H9 (cell line): ENCODE results near the gene PRIM2. TPM values are rescaled to one million over a fixed set of nuclear protein-coding genes. Genes with fewer than 3 reads are reported as not detected.

Experiments used
- DNase-seq: peaks from one replicate; pipeline ENCODE4 v3.0.0-alpha.2; 2017
- H2AFZ ChIP-seq: one replicate; pipeline ENCODE4 v1.6.1; 2013; ENCODE audit warnings: mild to moderate bottlenecking, low read length, control low read depth, moderate library complexity
- H2AK5ac ChIP-seq: 2 replicates; pipeline ENCODE4 v1.6.1; 2013; ENCODE audit warnings: low read length, control low read depth, mixed read lengths; ENCODE audit not compliant: insufficient read length
- H2BK120ac ChIP-seq: one replicate; pipeline ENCODE4 v1.6.1; 2013; ENCODE audit warnings: low read depth, mild to moderate bottlenecking, low read length, control low read depth, inconsistent platforms; ENCODE audit not compliant: poor library complexity, severe bottlenecking
- H2BK12ac ChIP-seq: 2 replicates; pipeline ENCODE4 v1.6.1; 2013; ENCODE audit warnings: low read length, control low read depth, mixed read lengths, low read depth; ENCODE audit not compliant: insufficient read length
- H2BK15ac ChIP-seq: 2 replicates; pipeline ENCODE4 v1.6.1; 2013; ENCODE audit warnings: low read depth, low read length, control low read depth
- H2BK20ac ChIP-seq: one replicate; pipeline ENCODE4 v1.6.1; 2013; ENCODE audit warnings: low read depth, mild to moderate bottlenecking, low read length, control low read depth, inconsistent platforms; ENCODE audit not compliant: poor library complexity, severe bottlenecking
- H2BK5ac ChIP-seq: 2 replicates; pipeline ENCODE4 v1.6.1; 2013; ENCODE audit warnings: low read length, control low read depth, mixed read lengths; ENCODE audit not compliant: insufficient read length
- H3K14ac ChIP-seq: 2 replicates; pipeline ENCODE4 v1.6.1; 2013; ENCODE audit warnings: low read length, control low read depth; ENCODE audit not compliant: insufficient read depth
- H3K18ac ChIP-seq: 2 replicates; pipeline ENCODE4 v1.6.1; 2013; ENCODE audit warnings: low read depth, mild to moderate bottlenecking, mixed read lengths, low read length, control low read depth; ENCODE audit not compliant: insufficient read length
- H3K23ac ChIP-seq: 2 replicates; pipeline ENCODE4 v1.6.1; 2013; ENCODE audit warnings: low read length, control low read depth, mixed read lengths, low read depth; ENCODE audit not compliant: insufficient read length
- H3K23me2 ChIP-seq: 2 replicates; pipeline ENCODE4 v1.6.1; 2013; ENCODE audit warnings: low read depth, mild to moderate bottlenecking, mixed read lengths, low read length, control low read depth; ENCODE audit not compliant: insufficient read length, poor library complexity, severe bottlenecking
- H3K27ac ChIP-seq: 2 replicates; pipeline ENCODE4 v1.5.1; 2013; ENCODE audit warnings: low read length, control low read depth, mixed read lengths, low read depth; ENCODE audit not compliant: insufficient read length
- H3K27me3 ChIP-seq: 2 replicates; pipeline ENCODE4 v1.6.1; 2013; ENCODE audit warnings: low read length, control low read depth, inconsistent platforms; ENCODE audit not compliant: insufficient read depth
- H3K4ac ChIP-seq: 2 replicates; pipeline ENCODE4 v1.6.1; 2013; ENCODE audit warnings: low read depth, mild to moderate bottlenecking, control low read depth, inconsistent platforms, low read length, moderate library complexity
- H3K4me1 ChIP-seq: 2 replicates; pipeline ENCODE4 v1.6.1; 2013; ENCODE audit warnings: low read length, control low read depth, inconsistent platforms; ENCODE audit not compliant: insufficient read depth
- H3K4me2 ChIP-seq: 2 replicates; pipeline ENCODE4 v1.6.1; 2013; ENCODE audit warnings: low read length, control low read depth, mixed read lengths; ENCODE audit not compliant: insufficient read length, insufficient read depth
- H3K56ac ChIP-seq: 2 replicates; pipeline ENCODE4 v1.6.1; 2013; ENCODE audit warnings: low read depth, mild to moderate bottlenecking, mixed read lengths, low read length, control low read depth; ENCODE audit not compliant: insufficient read length
- H3K79me1 ChIP-seq: 2 replicates; pipeline ENCODE4 v1.6.1; 2013; ENCODE audit warnings: low read depth, mild to moderate bottlenecking, moderate library complexity, low read length, control low read depth, inconsistent platforms; ENCODE audit not compliant: insufficient read depth, poor library complexity, severe bottlenecking
- H3K79me2 ChIP-seq: 2 replicates; pipeline ENCODE4 v1.6.1; 2013; ENCODE audit warnings: low read length, control low read depth, inconsistent platforms; ENCODE audit not compliant: insufficient read depth
- H3K9ac ChIP-seq: 2 replicates; pipeline ENCODE4 v1.6.1; 2013; ENCODE audit warnings: low read length, control low read depth, mixed read lengths; ENCODE audit not compliant: insufficient read length; ENCODE audit errors: extremely low read depth
- H3K9me3 ChIP-seq: one replicate; pipeline ENCODE4 v1.6.1; 2013; ENCODE audit warnings: low read depth, low read length, inconsistent platforms; ENCODE audit not compliant: control insufficient read depth
- H3T11ph ChIP-seq: one replicate; pipeline ENCODE4 v1.6.1; 2013; ENCODE audit warnings: mild to moderate bottlenecking, low read length, control low read depth, inconsistent platforms
- H4K20me1 ChIP-seq: one replicate; pipeline ENCODE4 v1.6.1; 2013; ENCODE audit not compliant: control insufficient read depth, insufficient read length, insufficient read depth
- H4K5ac ChIP-seq: 2 replicates; pipeline ENCODE4 v1.6.1; 2013; ENCODE audit warnings: low read depth, mild to moderate bottlenecking, mixed read lengths, low read length, control low read depth; ENCODE audit not compliant: insufficient read length
- H4K8ac ChIP-seq: replicated peaks from 2 replicates; pipeline ENCODE4 v1.6.1; 2013; ENCODE audit warnings: low read length, control low read depth, mixed read lengths, low read depth; ENCODE audit not compliant: insufficient read length
- H4K91ac ChIP-seq: 2 replicates; pipeline ENCODE4 v1.6.1; 2013; ENCODE audit warnings: low read depth, mild to moderate bottlenecking, moderate library complexity, mixed read lengths, low read length, control low read depth; ENCODE audit not compliant: insufficient read length
- H3K27ac Mint-ChIP-seq, 3 experiments: 2 replicates in 2 of 3; 3 replicates in 1 of 3; pipeline ENCODE4 v1.8.0; 2020 to 2021; ENCODE audit warnings: mixed read lengths in 3 of 3, mild to moderate bottlenecking in 1 of 3, moderate library complexity in 1 of 3
- H3K27me3 Mint-ChIP-seq: 2 replicates; pipeline ENCODE4 v1.8.0; 2021; ENCODE audit warnings: low read depth, mild to moderate bottlenecking, moderate library complexity, mixed read lengths
- H3K36me3 Mint-ChIP-seq, 3 experiments: 2 replicates in 2 of 3; 3 replicates in 1 of 3; pipeline ENCODE4 v1.8.0; 2020 to 2021; ENCODE audit warnings: low read depth in 3 of 3, mixed read lengths in 3 of 3; ENCODE audit not compliant: insufficient read depth in 1 of 3
- H3K4me1 Mint-ChIP-seq, 2 experiments: 2 replicates each; pipeline ENCODE4 v1.8.0; 2020; ENCODE audit warnings: mixed read lengths in 2 of 2
- H3K4me3 Mint-ChIP-seq, 2 experiments: 2 replicates in 1 of 2; 3 replicates in 1 of 2; pipeline ENCODE4 v1.8.0; 2020 to 2021; ENCODE audit warnings: mild to moderate bottlenecking in 2 of 2, mixed read lengths in 2 of 2, moderate library complexity in 1 of 2
- H3K9me3 Mint-ChIP-seq, 2 experiments: 2 replicates in 1 of 2; 3 replicates in 1 of 2; pipeline ENCODE4 v1.8.0; 2020; ENCODE audit warnings: mild to moderate bottlenecking in 2 of 2, mixed read lengths in 2 of 2, moderate library complexity in 1 of 2
- WGBS: extraction: QIAGEN DNeasy Blood & Tissue Kit; methylation state at CpG from one replicate; pipeline ENCODE4 v1.1.7; 2013; ENCODE audit warnings: missing lambda C conversion rate, low lambda C conversion rate, mixed read lengths; ENCODE audit not compliant: insufficient read length; ENCODE audit errors: extremely low coverage; 5-methylcytosine and 5-hydroxymethylcytosine counted together
- total RNA-seq: library from RNA; stranded (reverse); gene quantifications from 2 replicates; pipeline ENCODE4 v1.2.1, GENCODE V29; 2021
- TF ChIP-seq, protein P1 (sequence below): fragments of 200-600 bp; sonication (generic); conservative IDR thresholded peaks from 3 replicates; pipeline ENCODE4 v1.8.0; 2021; ENCODE audit warnings: antibody characterized with exemption, mild to moderate bottlenecking

The PRIM2 gene
- total RNA-seq, 1 experiment from 2014 or later: 43.0 TPM

DNA sequence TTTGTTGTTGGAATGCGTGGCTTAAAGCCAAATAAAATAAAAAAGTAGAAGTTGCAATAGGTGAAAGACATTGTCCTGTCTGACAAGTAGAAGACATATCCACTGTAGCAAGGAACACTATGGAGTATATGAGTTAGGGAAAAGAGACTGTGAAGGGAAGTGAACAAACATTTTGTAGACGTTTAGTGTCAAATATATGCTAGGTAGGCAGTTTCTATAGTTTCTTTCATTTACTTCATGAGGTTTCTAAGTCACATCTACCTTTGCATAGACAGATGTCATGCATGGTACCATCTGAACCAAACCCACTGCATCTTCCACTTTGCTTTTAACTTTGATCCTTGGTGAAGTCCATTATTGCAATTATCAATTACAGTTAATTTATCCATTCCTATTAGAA, 9.9 kb downstream of the PRIM2 start:
- H3K4me3 Mint-ChIP-seq: no peak overlapping the region
- no peak overlapping the region for H2BK20ac ChIP-seq

More for the DNA sequence above, 9.9 kb downstream of the PRIM2 start:
- Mint-ChIP-seq H3K9me3 (peaks cover 48 to 49% of the 10 kb centered on the region in 2 experiments), H3K27me3 (no peaks in the 10 kb centered on the region), H3K4me1 (no peaks in the 10 kb centered on the region), H3K27ac (no peak overlapping the region), H3K36me3 (peaks cover 81 to 96% (median 93%) of the 10 kb centered on the region in 3 experiments)
- Histone ChIP-seq H2BK15ac (no peak overlapping the region), H3K56ac (no peak overlapping the region), H4K5ac (no peak overlapping the region), H3K18ac (no peak overlapping the region), H3K27ac (no peak overlapping the region), H2BK5ac (no peak overlapping the region), H3K9ac (no peak overlapping the region), H2AK5ac (no peak overlapping the region), H4K91ac (no peak overlapping the region), H2BK120ac (no peak overlapping the region), H4K8ac (no peak overlapping the region), H3K9me3 (peaks cover 13% of the 10 kb centered on the region), H3T11ph (no peak overlapping the region), H3K4ac (no peak overlapping the region), H3K4me2 (no peak overlapping the region), H2BK12ac (no peak overlapping the region), H3K23ac (no peak overlapping the region), H3K27me3 (no peaks in the 10 kb centered on the region), H3K4me1 (no peaks in the 10 kb centered on the region), H3K23me2 (no peaks in the 10 kb centered on the region), H3K79me2 (peaks cover 5% of the 10 kb centered on the region; the same call in 1 of the 2 replicates), H4K20me1 (no peaks in the 10 kb centered on the region), H3K79me1 (peaks cover 2% of the 10 kb centered on the region), H3K14ac (no peak overlapping the region), H2AFZ (no peak overlapping the region)
- no CpG with 5 or more reads among the region's 2 CpGs for WGBS
- TF ChIP-seq, protein P1, sequence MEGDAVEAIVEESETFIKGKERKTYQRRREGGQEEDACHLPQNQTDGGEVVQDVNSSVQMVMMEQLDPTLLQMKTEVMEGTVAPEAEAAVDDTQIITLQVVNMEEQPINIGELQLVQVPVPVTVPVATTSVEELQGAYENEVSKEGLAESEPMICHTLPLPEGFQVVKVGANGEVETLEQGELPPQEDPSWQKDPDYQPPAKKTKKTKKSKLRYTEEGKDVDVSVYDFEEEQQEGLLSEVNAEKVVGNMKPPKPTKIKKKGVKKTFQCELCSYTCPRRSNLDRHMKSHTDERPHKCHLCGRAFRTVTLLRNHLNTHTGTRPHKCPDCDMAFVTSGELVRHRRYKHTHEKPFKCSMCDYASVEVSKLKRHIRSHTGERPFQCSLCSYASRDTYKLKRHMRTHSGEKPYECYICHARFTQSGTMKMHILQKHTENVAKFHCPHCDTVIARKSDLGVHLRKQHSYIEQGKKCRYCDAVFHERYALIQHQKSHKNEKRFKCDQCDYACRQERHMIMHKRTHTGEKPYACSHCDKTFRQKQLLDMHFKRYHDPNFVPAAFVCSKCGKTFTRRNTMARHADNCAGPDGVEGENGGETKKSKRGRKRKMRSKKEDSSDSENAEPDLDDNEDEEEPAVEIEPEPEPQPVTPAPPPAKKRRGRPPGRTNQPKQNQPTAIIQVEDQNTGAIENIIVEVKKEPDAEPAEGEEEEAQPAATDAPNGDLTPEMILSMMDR: no peak
- DNase-seq: no peak
